ENCODE measurements around the gene DLGAP1. TPM values are rescaled to one million over a fixed set of nuclear protein-coding genes. Genes with fewer than 3 reads are reported as not detected.

The DLGAP1 gene
- total RNA-seq, 1 donor from 2014 or later: 0.05 TPM

GRCh38 chr18:3447895-3448837 lies 1006.9 kb downstream of the DLGAP1 start:
- peak overlapping the region; percentile 99 for H3K27ac ChIP-seq (replicated peaks)
- no peaks in the 10 kb centered on the region for H3K9me3 ChIP-seq (replicated peaks)
- peak; percentile 95 for DNase-seq
- peaks cover 65% of the 10 kb centered on the region for H3K4me1 ChIP-seq
- no peaks in the 10 kb centered on the region for H3K27me3 ChIP-seq (ENCODE audit: low read depth)
- peak overlapping the region; percentile 91 for H3K4me3 ChIP-seq
- intact Hi-C loops (cut with micrococcal nuclease): loop anchor here (10.0 kb wide), 2 partner anchors 217 to 533 kb away; no protein-coding TSS in a partner anchor
- peak; percentile 9 for TF ChIP-seq CTCF (IDR thresholded peaks at IDR 0.05; ENCODE audit: borderline replicate concordance)
- no peaks in the 10 kb centered on the region for H3K36me3 ChIP-seq

- H3K4me3 ChIP-seq: peak overlapping the region; percentile 91
- peak; percentile 27 for DNase-seq
- H3K36me3 ChIP-seq: no peaks in the 10 kb centered on the region
- H3K4me1 ChIP-seq: peaks cover 56% of the 10 kb centered on the region
- intact Hi-C loops (cut with micrococcal nuclease): loop anchor here (10.0 kb wide), 2 partner anchors 218 to 532 kb away; no protein-coding TSS in a partner anchor
- no peaks in the 10 kb centered on the region for H3K27me3 ChIP-seq (ENCODE audit: low read depth)
- no peaks in the 10 kb centered on the region for H3K9me3 ChIP-seq (replicated peaks)
- H3K27ac ChIP-seq (replicated peaks): peak overlapping the region; percentile 99
- no peak for TF ChIP-seq CTCF (IDR thresholded peaks at IDR 0.05; ENCODE audit: borderline replicate concordance)
Observed at GRCh38 chr18:3447068-3447894, 1007.8 kb downstream of the DLGAP1 start.

Small RNA genes lying within 50 kb of the gene (microRNA-seq; reads per million reads assigned to microRNA genes)
- gene MIR6718: not detected
